HG03159 (cell line): Measurements from ENCODE around the gene CCDC194.

Experiments
- ATAC-seq: cut with Tn5 transposase; IDR thresholded peaks from one replicate; pipeline ENCODE4 v1.9.1; 2021; ENCODE audit warnings: mild to moderate bottlenecking, moderate library complexity; ENCODE audit not compliant: unreplicated experiment

Gene CCDC194, protein sequence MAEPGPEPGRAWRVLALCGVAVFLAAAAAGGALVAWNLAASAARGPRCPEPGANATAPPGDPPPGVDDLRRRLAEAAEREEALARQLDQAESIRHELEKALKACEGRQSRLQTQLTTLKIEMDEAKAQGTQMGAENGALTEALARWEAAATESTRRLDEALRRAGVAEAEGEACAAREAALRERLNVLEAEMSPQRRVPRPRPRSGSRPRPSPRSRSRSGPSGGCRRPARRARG

DNA sequence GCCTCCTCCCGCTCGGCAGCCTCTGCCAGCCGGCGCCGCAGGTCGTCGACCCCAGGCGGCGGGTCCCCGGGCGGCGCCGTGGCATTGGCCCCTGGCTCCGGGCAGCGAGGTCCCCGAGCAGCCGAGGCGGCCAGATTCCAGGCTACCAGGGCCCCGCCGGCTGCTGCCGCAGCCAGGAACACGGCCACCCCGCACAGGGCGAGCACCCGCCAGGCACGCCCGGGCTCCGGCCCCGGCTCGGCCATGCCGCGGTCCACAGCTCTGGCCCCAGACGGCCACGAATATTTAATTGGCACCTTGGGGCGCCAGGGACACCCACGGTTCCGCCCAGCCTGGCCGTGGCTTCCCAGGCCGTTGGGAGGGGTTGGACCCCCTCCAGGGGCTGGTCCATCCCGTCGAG, at the start of gene CCDC194:
CCDC194 (minus strand) TSS at position 283 of the 400 bp plus-strand sequence; CDS start at position 245, 38 bp downstream.
- ATAC-seq, result no peak

DNA sequence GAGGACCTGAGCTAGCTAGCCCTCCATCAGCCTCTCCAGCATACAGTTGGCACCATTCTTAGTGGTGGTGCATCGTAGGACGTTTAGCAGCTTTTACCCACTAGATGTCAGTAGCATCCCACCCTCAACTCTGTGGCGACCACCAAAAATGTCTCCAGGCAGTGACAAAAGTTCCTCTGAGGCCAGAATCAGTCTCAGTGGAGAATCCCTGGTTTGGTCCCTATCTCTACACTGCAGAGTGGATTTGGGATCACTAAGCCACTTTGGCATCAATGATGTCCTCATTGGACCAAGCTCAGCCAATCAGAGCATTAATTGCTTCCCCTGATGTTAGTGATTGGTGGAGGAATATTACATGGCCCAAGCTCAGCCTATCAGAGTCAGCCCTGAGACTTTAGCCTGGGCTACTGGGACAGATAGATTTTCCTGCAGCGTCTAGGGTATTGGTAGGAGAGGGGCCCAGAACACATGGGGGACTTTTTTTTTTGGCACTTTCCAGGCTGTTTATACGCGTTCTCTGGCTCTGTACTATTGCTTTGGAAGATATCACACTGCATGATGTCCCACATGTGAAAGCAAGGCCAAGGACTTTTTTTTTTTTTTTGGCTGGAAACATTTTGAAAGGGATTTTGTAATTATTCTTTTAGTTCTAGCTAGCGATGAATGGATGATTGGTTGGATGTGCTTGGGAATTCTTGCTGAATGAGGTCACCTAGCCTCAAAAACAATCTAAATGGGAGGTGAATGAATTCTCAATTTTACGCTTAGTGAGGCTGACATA, 47.4 kb upstream of the CCDC194 start:
- ATAC-seq, result no peak

DNA sequence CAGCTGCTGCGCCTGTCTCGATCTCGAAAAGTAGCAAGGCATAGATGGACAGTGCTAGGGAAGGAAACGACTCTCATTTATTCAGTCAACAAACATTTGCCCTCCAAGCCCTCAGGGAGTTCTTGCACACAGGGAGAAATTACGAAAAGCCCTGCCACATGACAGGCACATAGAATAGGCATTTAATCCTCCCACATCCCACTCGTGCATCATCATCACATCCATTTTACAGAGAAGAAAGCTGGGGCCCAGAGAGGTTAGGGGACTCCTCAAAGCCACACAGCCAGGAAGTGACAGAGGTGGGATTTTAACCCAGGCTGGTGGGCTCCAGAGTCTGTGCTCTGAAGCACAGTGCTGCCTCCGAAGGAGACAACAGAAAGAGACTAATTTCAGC, 42.9 kb upstream of the CCDC194 start:
- no peak for ATAC-seq

DNA sequence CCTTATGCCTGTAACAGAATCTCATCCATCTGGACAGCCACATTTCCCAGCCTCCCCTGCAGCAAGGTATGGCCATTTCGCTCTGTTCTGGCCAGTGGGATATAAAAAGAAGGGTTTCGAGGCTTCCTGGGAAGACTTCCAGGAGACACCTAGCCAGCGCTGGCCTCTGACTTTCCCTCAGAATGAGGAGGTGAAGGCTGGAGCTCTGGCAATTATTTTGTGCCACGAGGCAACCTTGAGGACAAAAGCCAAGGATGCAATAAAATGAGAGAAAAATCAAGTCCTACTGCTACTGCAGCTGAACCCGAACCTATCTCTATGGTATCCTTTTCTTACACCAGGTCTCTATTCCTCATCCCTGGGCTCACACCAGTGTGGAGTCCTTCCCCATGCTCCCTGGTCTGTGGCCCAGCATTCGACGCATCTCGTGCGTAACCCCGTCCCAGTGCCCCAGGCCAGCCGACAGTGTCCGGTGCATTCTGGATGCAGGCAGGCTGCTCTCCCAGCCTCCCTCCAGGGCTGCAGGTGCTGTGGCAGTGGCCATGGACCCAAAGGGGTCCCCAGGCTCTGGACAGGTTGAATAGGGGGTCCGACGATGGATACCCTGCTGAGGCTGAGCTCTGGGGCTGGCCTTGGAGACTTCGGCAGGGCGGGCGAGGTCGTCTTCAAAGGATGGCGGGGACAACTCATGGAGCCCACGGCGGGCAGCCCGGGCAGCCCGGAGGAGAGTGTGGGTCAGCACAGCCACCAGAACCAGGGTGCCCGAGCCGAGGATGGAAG, 42.3 kb upstream of the CCDC194 start:
- no peak for ATAC-seq

DNA sequence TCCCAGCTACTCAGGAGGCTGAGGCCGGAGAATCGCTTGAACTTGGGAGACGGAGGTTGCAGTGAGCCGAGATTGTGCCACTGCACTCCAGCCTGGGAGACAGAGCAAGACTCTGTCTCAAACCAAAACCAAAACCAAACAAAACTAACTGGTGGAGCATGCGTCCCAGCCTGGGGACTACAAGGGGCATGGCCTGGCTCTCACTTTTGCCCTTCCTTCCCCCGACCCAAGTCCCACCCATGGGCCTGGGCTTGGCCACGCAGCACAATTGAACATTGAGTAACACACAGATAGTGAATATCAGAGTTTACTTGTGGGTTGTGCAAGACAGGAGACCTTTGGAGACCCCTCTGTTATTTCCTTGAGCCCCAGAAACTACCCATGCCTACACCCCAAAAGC, 41.2 kb upstream of the CCDC194 start:
- ATAC-seq, result no peak

DNA sequence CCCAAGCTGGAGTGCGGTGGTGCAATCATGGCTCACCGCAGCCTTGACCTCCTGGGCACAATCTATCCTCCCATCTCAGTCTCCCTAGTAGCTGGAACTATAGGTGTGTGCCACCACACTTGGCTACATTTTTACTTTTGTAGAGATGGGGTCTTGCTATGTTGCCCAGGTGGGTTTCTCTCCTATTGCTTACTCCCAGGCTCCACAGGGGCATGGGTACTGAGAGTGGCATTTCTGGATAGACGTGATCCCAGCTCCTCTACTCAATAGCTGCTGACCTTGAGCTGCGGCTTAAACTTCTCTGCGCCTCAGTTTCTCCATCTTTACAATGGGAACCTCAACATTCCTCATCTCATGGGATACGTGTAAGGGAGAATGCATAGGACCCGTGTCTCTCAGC, 37.4 kb upstream of the CCDC194 start:
- ATAC-seq, result no peak

DNA sequence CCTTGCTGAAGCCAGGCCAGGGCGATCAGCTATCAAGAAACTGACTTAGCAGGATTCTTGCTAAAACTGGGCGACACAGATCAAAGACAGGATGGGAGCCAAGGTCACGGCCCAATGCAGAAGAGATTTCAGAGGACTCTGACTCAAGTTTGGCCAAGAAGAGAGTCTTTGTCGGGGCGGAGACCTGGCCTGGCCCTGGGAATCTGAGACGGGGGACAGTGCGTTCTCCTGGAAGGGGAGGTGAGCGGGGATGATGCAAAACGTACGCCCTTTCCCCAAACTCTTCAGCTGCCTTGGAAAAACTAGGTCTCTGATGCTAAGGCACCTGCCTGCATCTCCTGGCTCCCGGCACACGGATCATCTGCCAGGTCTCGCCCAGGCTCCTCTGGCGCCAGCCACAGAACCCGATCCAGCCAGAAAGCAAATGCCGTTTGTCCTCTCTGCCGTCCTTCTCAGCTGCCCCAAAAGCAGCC, 35.7 kb upstream of the CCDC194 start:
- no peak for ATAC-seq

DNA sequence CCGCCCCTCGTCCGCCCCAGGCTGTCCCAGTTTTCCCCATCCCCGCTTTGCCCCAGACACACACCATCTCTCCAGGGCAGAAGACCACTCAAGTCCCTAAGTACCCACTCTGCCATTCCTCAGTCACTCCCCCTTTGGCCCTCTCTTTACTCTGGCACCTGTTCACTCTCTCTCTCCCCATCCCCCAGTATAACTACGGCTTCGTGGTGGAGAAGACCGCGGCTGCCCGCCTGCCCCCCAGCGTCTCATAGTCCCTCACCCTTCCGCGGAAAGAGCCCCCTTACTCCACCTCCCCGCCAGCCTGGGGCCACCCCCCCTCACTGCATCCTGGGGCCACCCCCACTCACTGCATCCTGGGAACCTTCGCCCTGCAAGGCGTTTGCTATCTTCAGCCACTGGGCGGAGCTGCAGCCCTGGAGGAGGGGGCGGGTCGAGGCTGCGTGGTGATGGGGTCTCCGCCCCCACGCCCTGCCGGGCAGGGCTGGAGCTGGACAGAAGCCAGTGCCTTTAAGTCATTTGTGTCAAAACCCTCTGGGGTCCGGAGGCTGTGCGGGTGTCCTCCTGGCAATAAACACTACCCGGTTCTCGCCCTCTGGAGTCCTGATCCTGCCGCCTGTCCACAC, 30.9 kb upstream of the CCDC194 start:
- no peak for ATAC-seq

DNA sequence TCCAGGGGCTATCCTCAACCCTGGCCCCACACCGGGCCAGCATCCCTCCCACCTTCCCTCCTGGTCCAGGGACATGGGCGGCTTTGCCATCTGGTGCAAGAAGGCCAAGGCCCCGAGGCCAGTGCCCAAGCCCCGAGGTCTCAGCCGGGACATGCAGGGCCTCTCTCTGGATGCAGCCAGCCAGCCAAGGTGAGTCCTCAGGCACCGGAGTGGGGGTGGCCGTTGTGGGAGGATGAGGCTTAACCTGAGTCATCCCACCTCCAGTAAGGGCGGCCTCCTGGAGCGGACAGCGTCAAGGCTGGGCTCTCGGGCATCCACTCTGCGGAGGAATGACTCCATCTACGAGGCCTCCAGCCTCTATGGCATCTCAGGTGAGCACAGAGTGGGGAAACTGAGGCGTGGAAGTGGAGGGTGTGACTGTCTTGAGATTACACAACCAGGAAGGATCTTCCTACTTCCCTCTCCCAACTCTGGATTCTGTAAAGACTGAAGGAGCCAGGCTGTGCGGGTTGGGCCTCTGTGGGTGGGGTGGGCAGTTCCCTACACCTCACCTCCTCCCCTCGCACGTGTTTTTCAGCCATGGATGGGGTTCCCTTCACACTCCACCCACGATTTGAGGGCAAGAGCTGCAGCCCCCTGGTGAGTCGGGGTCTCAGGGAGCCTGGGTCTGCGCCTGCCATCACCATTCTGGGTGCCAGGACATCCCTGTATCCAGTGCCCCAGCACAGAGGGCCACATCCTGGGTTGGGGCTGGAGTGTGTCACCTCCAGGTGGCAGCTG, 29.6 kb upstream of the CCDC194 start:
- no peak for ATAC-seq

DNA sequence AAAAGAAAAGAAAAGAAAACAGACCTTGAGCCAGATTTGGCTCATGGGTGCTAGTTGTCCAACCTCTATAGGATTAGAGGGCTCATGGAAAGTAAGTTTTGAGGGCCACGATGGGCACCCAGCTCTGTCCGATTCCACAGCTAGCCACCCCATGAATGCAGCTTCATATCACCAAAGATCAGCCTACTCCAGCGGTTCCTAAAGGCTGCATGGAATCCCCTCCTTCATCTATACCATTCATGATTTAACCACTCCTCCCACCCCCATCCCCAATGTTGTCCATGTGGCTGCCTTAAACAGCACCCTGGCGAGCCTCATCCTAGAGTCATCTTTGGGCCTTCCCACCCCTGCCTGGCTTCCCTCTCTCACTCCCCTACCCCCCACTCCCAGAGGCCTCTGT, 27.9 kb upstream of the CCDC194 start:
- ATAC-seq, result no peak

DNA sequence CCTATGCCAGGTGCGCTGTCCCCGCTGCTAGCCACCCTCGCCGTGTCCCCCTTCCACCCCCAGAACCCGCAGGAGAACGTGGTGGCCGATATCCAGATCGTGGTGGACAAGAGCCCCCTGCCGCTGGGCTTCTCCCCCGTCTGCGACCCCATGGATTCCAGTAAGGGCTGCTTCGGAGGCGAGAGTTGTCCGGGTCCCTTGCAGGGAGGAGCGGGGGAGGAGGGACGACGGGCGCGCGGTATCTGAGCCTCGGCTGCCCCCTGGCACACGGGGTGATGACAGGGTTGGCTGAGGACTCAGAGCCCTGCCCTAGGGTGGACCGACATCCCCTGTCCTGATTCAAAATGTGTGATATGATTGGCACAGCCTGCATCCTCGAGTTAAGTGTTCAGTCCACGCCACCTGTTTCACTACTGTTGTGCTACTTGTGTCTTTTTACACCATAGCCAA, 26.5 kb upstream of the CCDC194 start:
- peak; percentile 11 for ATAC-seq

DNA sequence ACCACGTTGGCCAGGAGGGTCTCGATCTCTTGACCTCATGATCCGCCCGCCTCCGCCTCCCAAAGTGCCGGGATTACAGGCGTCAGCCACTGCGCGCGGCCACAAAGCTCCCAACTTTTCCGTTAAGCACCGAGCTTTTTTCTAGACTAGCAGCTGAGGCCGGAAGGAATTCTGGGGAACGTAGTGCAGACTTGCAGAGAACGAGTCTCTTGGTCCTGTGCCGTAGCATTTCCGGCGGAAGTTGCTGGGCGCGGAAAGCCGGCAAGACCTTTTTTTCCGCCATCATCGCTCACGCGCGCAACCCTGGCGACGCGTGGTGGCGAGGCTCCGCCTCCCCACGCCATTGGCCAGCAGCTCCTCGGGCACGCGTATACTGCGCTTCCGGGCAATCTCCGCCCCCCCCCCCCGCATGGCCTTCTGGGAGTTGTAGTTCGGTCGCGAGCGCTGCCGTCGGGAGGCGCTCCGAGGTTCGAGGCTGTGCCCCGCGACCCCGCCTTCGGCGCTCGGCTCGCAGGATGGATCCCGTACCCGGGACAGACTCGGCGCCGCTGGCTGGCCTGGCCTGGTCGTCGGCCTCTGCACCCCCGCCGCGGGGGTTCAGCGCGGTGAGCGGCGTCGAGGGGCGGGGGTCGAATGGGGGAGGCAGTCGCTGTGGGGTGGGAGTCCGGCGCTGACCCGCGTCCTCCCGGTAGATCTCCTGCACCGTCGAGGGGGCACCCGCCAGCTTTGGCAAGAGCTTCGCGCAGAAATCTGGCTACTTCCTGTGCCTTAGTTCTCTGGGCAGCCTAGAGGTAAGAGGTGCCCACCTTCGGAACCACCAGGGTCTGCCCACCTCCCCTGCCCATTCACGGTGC, 25.9 kb upstream of the CCDC194 start, which contains the start of gene MVB12A:
MVB12A (plus strand) TSS at position 427 of the 854 bp plus-strand sequence; CDS start at position 516, 89 bp downstream.
- ATAC-seq, result peak; percentile 85

DNA sequence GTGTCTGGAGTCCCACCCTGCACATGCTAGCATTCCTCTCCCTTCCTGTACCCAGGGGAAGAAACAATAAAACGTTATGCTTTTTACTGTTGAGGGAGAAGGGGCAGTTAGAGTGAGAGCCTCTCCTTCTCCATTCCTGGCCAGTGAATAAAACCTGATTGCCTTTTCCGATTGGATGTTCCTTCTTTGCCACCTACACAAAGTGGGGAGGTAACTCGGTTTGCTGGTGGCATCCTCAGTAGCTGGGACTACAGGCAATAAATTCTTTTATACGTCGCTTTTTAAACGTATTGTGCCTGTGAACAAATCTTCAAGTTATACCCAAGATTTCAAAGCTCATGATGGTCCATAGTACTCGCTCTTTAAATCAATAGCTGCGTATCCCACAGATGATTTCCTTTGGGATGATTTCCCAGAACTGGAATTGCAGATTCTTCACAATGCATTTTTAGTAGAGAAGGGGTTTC, 25.2 kb upstream of the CCDC194 start:
- ATAC-seq, result no peak

DNA sequence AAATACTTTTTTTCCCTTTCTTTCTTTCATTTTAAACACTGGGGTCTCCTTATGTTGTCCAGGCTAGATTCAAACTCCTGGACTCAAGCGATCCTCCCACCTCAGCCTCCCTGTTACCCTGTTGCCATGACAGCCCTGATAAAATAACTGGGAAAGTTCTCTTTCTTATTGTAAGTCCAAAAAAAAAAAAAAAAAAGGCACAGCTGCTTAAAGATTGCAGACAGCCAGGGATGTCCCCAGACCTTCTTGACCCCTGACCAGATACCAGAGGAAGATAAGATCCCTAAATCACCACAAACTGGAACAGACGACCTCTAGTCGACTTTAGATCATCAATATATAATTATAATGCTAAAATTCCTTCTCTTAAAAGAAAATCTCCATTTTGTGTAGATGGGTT, 24.7 kb upstream of the CCDC194 start:
- ATAC-seq, result no peak

DNA sequence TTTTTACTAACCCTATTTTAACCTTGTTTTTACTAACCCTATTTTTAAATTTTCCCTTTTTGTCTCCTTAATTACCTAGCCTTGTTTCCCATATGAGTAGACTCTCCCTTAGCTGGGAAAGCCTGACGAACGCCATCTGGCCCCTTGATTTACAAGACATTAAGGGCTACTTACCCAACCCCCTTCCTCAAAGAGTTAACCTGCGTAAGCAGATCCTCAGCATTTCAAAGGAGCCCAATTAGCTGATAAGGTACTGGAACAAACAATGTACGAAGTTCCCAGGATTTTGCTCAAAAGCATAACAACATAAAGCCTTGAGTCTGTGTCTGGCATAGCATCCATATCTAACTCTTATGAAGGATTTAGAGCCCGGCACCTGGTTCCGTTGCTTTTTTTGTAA, 21.1 kb upstream of the CCDC194 start:
- ATAC-seq, result no peak

DNA sequence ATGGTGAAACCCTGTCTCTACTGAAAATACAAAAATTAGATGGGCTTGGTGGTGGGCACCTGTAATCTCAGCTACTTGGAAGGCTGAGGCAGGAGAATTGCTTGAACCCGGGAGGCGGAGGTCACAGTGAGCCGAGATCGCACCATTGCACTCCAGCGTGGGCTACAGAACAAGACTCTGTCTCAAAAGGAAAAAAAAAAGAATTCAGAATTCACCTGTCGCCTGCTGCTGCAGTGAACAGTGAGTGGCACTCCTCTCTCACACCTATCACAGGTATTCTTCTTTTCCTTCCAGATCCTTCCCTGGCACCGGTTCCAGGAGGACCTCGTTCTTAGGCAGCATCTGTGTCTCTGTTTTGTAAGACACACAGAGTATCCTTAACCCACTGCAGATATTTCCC, 20.1 kb upstream of the CCDC194 start:
- no peak for ATAC-seq

DNA sequence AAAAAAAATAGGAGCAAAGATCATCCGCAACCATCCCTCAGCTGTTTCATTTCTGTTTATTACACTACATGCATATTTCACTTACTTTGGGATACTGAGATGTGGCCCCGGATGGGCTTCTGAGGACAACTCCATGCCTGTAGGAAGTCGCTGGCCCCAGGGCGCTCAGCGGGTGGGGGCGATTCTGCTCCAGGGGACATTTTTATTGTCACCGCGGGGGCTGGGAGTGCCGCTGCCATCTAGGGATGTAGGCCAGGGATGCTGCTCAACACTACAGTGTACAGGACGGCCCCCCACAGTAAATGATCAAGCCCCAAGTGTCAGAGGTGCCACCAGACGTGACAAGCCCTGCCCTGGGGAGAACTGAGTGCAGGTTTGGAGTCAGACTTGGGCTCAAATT, 17.8 kb upstream of the CCDC194 start:
- no peak for ATAC-seq

DNA sequence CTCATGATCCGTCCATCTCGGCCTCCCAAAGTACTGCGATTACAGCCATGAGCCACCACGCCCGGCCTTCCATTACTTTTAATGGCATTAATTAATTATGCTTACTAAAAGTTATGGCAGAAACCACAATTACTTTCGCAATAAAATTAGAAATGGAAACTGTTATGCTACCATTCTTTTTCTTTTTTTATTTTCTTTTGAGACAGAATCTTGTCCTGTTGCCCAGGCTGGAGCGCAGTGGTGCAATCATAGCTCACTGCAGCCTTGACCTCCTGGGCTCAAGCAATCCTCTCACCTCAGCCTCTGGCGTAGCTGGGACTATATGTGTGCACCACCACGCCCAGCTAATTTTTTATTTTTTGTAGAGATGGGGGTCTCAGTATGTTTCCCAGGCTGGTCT, 16.0 kb upstream of the CCDC194 start:
- ATAC-seq, result no peak

DNA sequence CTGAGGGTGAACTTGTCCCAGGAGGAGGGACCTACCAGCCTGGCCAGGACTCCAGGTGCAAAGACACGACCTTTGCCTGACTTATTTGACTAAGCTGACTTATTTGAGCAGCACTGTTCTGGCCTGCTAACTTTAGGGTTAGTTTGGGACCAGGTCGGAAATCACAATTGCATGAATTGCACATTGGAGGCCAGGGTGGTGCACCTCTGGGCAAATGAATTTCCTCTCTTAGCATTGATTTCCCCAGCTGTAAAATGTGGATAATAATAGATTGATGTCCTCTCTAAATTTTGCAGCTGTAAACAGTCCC, 12.8 kb upstream of the CCDC194 start:
- ATAC-seq, result no peak
